Bronchial epithelial cell (primary cell): ENCODE measurements around the gene MAP2K3. TPM values are rescaled to one million over a fixed set of nuclear protein-coding genes. Genes with fewer than 3 reads are reported as not detected.

ENCODE experiments used
- DNase-seq: peaks from one replicate; pipeline ENCODE4 v3.0.0-alpha.2; 2010; ENCODE audit warnings: low read depth
- FAIRE-seq: peaks from 2 replicates; lab custom pipeline; 2011; peaks lifted over from hg19 to GRCh38; lab: Jason Lieb, UNC
- H3K27me3 ChIP-seq: 2 replicates; pipeline ENCODE4 v1.5.1; 2011; ENCODE audit warnings: low read length; ENCODE audit not compliant: control insufficient read depth, insufficient read depth
- H3K36me3 ChIP-seq: 2 replicates; pipeline ENCODE4 v1.5.1; 2011; ENCODE audit warnings: low read length; ENCODE audit not compliant: control insufficient read depth, insufficient read depth
- H3K4me3 ChIP-seq: 2 replicates; pipeline ENCODE4 v1.5.1; 2011; ENCODE audit warnings: mild to moderate bottlenecking, low read depth, low read length, control low read depth
- total RNA-seq: library from RNA; depleted of rRNA; stranded (reverse); fragments of >200 nt; gene quantifications from 2 replicates; pipeline ENCODE4 v1.2.1, GENCODE V29; 2014
- TF ChIP-seq, protein P1 (sequence below): IDR thresholded peaks from 2 replicates; pipeline ENCODE4 v1.5.1; 2011; ENCODE audit warnings: mild to moderate bottlenecking, moderate library complexity, low read length, control low read depth, inconsistent platforms; ENCODE audit not compliant: insufficient read depth, severe bottlenecking

MAP2K3 gene
- total RNA-seq, 1 donor from 2014 or later, result 5.3 TPM

DNA sequence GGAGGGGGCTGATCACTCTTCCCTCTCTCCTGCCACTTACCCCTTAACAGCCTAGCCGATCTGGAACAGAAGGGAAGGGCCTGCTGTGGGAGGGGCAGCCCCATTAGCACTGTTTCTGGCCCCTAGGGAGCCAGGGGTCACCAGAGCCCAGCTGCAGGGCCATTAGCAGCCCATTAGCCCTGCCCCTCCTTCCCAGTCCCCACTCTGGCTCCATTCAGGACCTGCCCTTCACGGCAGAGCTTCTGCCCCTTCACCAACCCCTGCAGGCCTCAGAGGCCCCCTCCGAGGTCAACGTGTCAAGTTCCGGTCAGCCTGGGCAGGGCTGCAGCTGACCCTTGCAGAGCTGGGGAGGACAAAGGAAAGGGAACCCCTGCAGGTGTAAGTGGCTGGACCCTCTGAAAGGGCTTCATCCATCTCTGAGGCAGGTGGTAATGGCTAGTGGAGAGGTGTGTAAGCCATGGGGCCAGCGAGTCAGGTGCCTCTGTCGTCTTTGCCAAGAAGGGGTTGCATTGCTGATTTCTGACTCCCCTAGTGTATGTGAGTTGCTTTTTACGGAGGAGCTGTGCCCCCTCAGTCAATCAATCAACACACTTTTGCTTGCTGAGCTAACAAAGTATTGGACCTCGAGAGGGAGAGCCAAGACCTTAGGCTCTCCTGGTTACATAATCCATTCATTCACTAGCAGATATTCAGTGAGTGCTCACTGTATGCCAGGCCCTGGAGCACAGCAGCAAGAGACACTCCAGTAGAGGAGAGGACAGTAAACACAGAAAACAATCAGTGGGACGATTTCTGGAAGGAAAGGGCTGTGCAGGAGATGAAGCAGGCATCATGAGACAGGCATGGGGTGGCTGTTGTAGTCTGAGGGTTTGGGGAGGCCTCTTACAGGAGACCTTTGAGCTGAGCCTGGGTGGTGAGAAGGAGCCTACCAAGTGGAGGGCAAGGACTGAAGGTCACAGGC, 73.5 kb downstream of the MAP2K3 start:
- H3K36me3 ChIP-seq, result no peaks in the 10 kb centered on the region
- DNase-seq (no peak), FAIRE-seq (no peak)
- no peaks in the 10 kb centered on the region for H3K27me3 ChIP-seq
- TF ChIP-seq, protein P1, sequence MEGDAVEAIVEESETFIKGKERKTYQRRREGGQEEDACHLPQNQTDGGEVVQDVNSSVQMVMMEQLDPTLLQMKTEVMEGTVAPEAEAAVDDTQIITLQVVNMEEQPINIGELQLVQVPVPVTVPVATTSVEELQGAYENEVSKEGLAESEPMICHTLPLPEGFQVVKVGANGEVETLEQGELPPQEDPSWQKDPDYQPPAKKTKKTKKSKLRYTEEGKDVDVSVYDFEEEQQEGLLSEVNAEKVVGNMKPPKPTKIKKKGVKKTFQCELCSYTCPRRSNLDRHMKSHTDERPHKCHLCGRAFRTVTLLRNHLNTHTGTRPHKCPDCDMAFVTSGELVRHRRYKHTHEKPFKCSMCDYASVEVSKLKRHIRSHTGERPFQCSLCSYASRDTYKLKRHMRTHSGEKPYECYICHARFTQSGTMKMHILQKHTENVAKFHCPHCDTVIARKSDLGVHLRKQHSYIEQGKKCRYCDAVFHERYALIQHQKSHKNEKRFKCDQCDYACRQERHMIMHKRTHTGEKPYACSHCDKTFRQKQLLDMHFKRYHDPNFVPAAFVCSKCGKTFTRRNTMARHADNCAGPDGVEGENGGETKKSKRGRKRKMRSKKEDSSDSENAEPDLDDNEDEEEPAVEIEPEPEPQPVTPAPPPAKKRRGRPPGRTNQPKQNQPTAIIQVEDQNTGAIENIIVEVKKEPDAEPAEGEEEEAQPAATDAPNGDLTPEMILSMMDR, result no peak
- no peak overlapping the region for H3K4me3 ChIP-seq

- Histone ChIP-seq H3K36me3 (no peaks in the 10 kb centered on the region), H3K4me3 (no peak overlapping the region), H3K27me3 (no peaks in the 10 kb centered on the region)
- no peak for FAIRE-seq
- TF ChIP-seq, protein P1, result no peak
- peak; percentile 6 for DNase-seq
Observed at GRCh38 chr17:21358682-21359482, 74.4 kb downstream of the MAP2K3 start.

GRCh38 chr17:21359483-21359840, 75.0 kb downstream of the MAP2K3 start:
- FAIRE-seq, result no peak
- Histone ChIP-seq H3K4me3 (no peak overlapping the region), H3K36me3 (no peaks in the 10 kb centered on the region), H3K27me3 (no peaks in the 10 kb centered on the region)
- TF ChIP-seq, protein P1, result no peak
- no peak for DNase-seq

DNA sequence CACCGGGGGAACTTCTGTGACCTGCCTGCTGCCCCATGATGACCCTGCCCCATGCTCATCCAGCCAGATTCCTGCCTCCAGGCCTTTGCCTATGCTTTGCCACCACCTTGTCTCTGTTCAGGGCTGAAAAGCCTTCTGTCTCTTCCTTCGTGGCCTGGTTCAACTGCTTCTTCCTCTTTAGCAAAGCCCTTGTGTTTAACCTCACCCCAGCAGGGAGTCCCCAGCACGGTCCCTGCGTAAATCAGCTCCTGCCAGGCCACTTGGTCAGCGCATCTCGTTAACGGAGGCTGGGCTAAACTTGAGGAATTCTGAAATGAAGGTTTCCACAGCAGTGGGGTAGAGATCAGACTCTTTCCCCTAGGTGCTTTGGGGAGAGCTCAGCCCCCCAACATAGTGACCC, 75.5 kb downstream of the MAP2K3 start:
- DNase-seq (no peak), FAIRE-seq (no peak)

DNA sequence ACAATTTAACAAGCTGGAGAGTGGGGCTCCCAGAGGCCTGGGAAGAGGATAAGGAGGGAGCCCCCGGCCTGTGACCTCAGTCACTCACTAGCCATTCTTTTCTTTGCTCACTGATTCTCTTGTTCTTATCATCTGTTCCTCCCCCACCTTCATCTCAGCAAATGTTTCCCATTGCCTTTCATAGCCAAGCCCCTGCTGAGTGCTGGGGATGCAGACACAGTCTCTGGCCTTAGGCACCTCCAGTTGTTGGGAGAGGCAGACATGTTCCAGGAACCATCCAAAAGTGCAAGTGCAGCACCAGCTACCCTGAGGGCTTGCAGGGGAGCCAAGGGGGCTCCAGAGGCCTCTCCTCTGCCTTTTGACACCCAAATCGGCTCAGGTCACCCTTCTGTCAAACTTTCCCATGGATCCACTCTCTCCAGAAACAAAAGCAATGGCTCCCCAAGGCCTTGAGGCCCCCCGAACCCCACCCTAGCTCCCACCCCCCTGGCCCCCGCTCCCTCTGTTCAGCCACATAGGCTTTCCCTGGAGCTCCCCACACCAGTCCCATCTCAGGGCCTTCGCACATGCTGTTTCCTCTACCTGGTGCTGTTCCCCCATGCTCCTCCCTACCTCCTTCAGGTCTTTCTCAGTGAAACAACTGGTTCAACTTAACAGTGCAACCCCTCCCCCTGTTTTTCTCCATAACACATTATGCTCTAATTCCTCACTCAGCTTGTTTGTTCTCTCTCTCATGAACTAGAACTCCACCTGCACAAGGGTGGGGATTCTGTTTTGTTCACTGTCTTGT, 76.7 kb downstream of the MAP2K3 start:
- H3K36me3 ChIP-seq, result no peaks in the 10 kb centered on the region
- TF ChIP-seq, protein P1, result no peak
- no peaks in the 10 kb centered on the region for H3K27me3 ChIP-seq
- no peak overlapping the region for H3K4me3 ChIP-seq
- no peak for DNase-seq
- no peak for FAIRE-seq

More for the DNA sequence above, 75.5 kb downstream of the MAP2K3 start:
- H3K4me3 ChIP-seq, result no peak overlapping the region
- H3K27me3 ChIP-seq, result no peaks in the 10 kb centered on the region
- no peaks in the 10 kb centered on the region for H3K36me3 ChIP-seq
- TF ChIP-seq, protein P1, result no peak
